Stimulated activated CD8-positive, alpha-beta memory T cell treated with anti-CD3 and anti-CD28 coated beads, Interleukin-4, amount 100 ng/mL, for 48 hours (primary cell): ENCODE measurements around the gene ARMC5.
A peak's percentile ranks its signal among the peaks of the same experiment; 100 is the strongest.

Experiments used
- DNase-seq: peaks from one replicate; pipeline ENCODE4 v3.0.0-alpha.2; 2020

Gene ARMC5

GRCh38 chr16:31504159-31504558, 44.9 kb downstream of the ARMC5 start:
- DNase-seq: no peak

GRCh38 chr16:31505483-31505882, 46.2 kb downstream of the ARMC5 start:
- no peak for DNase-seq

- peak; percentile 53 for DNase-seq
These were observed 48.3 kb downstream of the ARMC5 start for GRCh38 chr16:31507617-31507928.

- peak; percentile 89 for DNase-seq
These were observed 48.8 kb downstream of the ARMC5 start, which contains the start of gene RUSF1 for GRCh38 chr16:31507929-31508705. Gene RUSF1, minus strand, starts transcription at chr16:31508391. Its CDS starts 18 bp downstream, at chr16:31508373.

GRCh38 chr16:31508706-31509195, 49.5 kb downstream of the ARMC5 start:
- DNase-seq: no peak

- DNase-seq: no peak
These were observed 53.8 kb downstream of the ARMC5 start for GRCh38 chr16:31513126-31513525.

GRCh38 chr16:31513884-31514283, 54.6 kb downstream of the ARMC5 start:
- no peak for DNase-seq
